Right atrium auricular region (tissue), 2 donors: ENCODE results near the gene GPT2. TPM values are rescaled to one million over a fixed set of nuclear protein-coding genes. Genes with fewer than 3 reads are reported as not detected.

Experiments
- DNase-seq: peaks from one replicate; pipeline ENCODE4 v3.0.0-alpha.2; 2019; ENCODE audit warnings: low spot score
- H3K27ac ChIP-seq, 2 donors: fragments of 200-600 bp; sonication (generic); 1 replicate in 1 of 2; 2 replicates in 1 of 2; pipeline ENCODE4 v1.5.1; 2016 to 2019
- H3K27me3 ChIP-seq, 2 donors: fragments of 200-600 bp; sonication (generic); one replicate each; pipeline versions ENCODE4 v1.5.1 to v1.6.0; 2017 to 2019
- H3K36me3 ChIP-seq: fragments of 200-600 bp; sonication (generic); one replicate; pipeline ENCODE4 v1.5.1; 2016
- H3K4me1 ChIP-seq, 2 donors: fragments of 200-600 bp; sonication (generic); one replicate each; pipeline versions ENCODE4 v1.5.1 to v1.6.0; 2017 to 2019
- H3K4me3 ChIP-seq, 2 donors: fragments of 200-600 bp; sonication (generic); 1 replicate in 1 of 2; 2 replicates in 1 of 2; pipeline ENCODE4 v1.5.1; 2017 to 2019; ENCODE audit warnings: mild to moderate bottlenecking in 1 of 2, moderate library complexity in 1 of 2
- H3K9me3 ChIP-seq, 2 donors: fragments of 200-600 bp; sonication (generic); one replicate each; pipeline ENCODE4 v1.5.1; 2019
- CTCF ChIP-seq, 2 donors: fragments of 200-600 bp; sonication (generic); IDR thresholded peaks; one replicate each; pipeline ENCODE4 v1.5.1; 2019; ENCODE audit warnings: antibody characterized with exemption in 2 of 2
- total RNA-seq, 2 donors: library from RNA; depleted of rRNA; stranded (reverse); fragments of >200 nt; gene quantifications; one replicate each; pipeline ENCODE4 v1.1.0, GENCODE V29; 2016

The GPT2 gene
- total RNA-seq, 2 donors from 2014 or later = 3.7 to 12.1 TPM

- Histone ChIP-seq H3K4me1 (peaks cover 0 to 39% of the 10 kb centered on the region in 2 donors), H3K27ac (peak overlapping the region; percentile 95 to 98), H3K27me3 (no peaks in the 10 kb centered on the region), H3K4me3 (peak overlapping the region in 1 of 2 donors; percentile 90), H3K9me3 (no peaks in the 10 kb centered on the region), H3K36me3 (no peaks in the 10 kb centered on the region)
- no peak for TF ChIP-seq CTCF (IDR thresholded peaks at IDR 0.05)
- no peak for DNase-seq
Measured at GRCh38 chr16:46974352-46974751, 90.2 kb downstream of the GPT2 start.

GRCh38 chr16:46975165-46975564 is 91.0 kb downstream of the GPT2 start:
- H3K27ac ChIP-seq = no peak overlapping the region
- no peak for DNase-seq
- no peaks in the 10 kb centered on the region for H3K27me3 ChIP-seq
- no peaks in the 10 kb centered on the region for H3K9me3 ChIP-seq
- peaks cover 0 to 31% of the 10 kb centered on the region in 2 donors for H3K4me1 ChIP-seq
- no peak overlapping the region for H3K4me3 ChIP-seq
- H3K36me3 ChIP-seq = no peaks in the 10 kb centered on the region
- TF ChIP-seq CTCF (IDR thresholded peaks at IDR 0.05) = no peak

- H3K4me3 ChIP-seq = no peak overlapping the region
- no peaks in the 10 kb centered on the region for H3K9me3 ChIP-seq
- H3K4me1 ChIP-seq = peaks cover 0 to 23% of the 10 kb centered on the region in 2 donors
- no peaks in the 10 kb centered on the region for H3K27me3 ChIP-seq
- no peak for TF ChIP-seq CTCF (IDR thresholded peaks at IDR 0.05)
- no peak for DNase-seq
- no peak overlapping the region for H3K27ac ChIP-seq
- H3K36me3 ChIP-seq = no peaks in the 10 kb centered on the region
Measured at GRCh38 chr16:46975908-46976470, 91.8 kb downstream of the GPT2 start.

- DNase-seq = no peak
- no peak for TF ChIP-seq CTCF (IDR thresholded peaks at IDR 0.05)
- no peak overlapping the region for H3K27ac ChIP-seq
- H3K27me3 ChIP-seq = no peaks in the 10 kb centered on the region
- H3K4me1 ChIP-seq = peaks cover 0 to 20% of the 10 kb centered on the region in 2 donors
- H3K4me3 ChIP-seq = no peak overlapping the region
- H3K9me3 ChIP-seq = no peaks in the 10 kb centered on the region
- H3K36me3 ChIP-seq = no peaks in the 10 kb centered on the region
Measured at GRCh38 chr16:46976550-46976949, 92.4 kb downstream of the GPT2 start.

Other genes starting within 250 kb of the GPT2 start
- 10 to 100 TPM; 43.3 to 60.5 TPM for gene VPS35, start 195.2 kb upstream of the GPT2 start, total RNA-seq
- 1 to 10 TPM; 1.8 to 2.6 TPM for gene ORC6, start 194.7 kb upstream of the GPT2 start, total RNA-seq
- 100 to 1,000 TPM; 275 to 456 TPM for gene MYLK3, start 136.0 kb upstream of the GPT2 start, total RNA-seq
- 10 to 100 TPM; 12.0 to 14.1 TPM for gene C16orf87, start 53.2 kb upstream of the GPT2 start, total RNA-seq
- 10 to 100 TPM; 50.6 to 74.0 TPM for gene DNAJA2, start 89.3 kb downstream of the GPT2 start, total RNA-seq